Inflammatory macrophage treated with lipopolysaccharide for 4 hours (primary cell): Measurements from ENCODE around the gene ZBTB43.

ENCODE experiments used
- DNase-seq: peaks from one replicate; pipeline ENCODE4 v3.0.0-alpha.2; 2020

Gene ZBTB43

GRCh38 chr9:126832440-126832839 is 27.6 kb downstream of the ZBTB43 start:
- no peak for DNase-seq

GRCh38 chr9:126833020-126833419 is 28.2 kb downstream of the ZBTB43 start:
- DNase-seq: no peak

GRCh38 chr9:126833710-126834345 is 29.0 kb downstream of the ZBTB43 start:
- DNase-seq: no peak

GRCh38 chr9:126834672-126835071 is 29.8 kb downstream of the ZBTB43 start:
- DNase-seq: no peak

DNA sequence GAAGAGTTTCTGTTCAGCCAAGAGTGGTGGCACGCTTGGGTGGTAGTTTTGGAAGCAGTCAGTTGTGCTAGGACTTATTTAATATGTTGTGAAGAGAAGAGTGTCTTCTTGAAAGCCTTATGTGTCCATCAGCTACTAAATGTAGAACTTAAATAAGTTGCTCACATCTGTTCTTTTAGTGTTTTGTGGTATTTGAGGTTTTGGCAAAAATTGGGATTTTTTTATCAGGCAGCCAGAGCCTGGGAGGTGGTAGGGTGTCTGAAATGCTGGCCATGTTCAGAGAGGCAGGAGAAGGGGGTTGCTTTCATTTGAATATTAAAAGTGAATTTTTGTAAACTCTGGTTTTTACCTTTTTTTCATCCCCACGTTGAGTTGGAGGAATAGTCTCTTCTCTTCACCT is 31.4 kb downstream of the ZBTB43 start:
- DNase-seq: no peak

GRCh38 chr9:126838055-126838811 is 33.4 kb downstream of the ZBTB43 start:
- no peak for DNase-seq

- no peak for DNase-seq
Observed at GRCh38 chr9:126838895-126839294, 34.1 kb downstream of the ZBTB43 start.

DNA sequence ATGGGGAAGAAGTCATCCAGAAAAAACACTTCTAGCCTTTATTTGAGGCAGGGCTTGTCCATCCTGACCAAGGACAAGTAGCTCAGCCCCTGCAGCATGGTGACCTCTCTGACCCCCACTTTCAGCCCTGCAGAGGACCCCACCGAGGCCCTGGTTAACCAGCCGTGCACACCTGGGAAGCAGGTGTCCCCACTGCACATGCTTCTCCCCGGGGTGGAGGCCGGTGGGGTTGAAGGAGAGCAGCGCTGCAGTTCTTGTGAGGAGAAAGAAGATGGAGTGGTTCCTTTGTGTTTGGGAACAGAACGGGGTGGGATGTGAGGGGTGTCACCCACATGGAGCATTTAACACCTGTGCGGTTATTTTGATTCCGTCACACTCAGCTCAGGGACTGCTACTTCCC is 34.5 kb downstream of the ZBTB43 start:
- DNase-seq: no peak

DNA sequence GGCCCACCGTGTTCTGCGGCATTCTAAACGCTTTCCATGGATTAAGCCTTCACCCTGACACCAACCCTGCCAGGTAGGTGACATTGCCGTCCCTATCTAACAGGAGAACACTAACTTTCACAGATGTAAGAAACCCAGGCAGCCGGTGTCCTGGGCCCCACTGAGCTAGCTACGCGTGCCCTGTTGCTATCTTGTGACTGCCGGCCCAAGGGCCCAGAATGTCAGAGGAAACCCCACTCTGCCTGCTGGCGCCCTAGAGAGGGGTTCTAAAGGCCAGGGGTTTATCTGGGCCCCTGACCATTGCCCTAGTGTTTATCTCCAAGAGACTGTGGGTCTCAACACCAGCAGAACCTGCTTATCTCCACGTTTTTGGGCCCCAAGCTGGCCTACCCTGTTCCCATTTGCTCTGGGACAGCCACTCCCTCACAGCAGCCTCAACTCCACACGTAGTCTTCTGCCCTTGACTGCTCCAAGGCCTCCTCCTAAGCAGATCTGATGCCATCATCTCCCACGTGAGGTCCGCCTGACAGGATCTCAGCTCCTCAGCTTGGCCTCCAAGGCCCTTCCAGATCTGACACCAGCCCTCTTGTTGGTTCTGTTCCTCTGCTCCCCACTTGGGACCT is 37.5 kb downstream of the ZBTB43 start:
- no peak for DNase-seq

DNA sequence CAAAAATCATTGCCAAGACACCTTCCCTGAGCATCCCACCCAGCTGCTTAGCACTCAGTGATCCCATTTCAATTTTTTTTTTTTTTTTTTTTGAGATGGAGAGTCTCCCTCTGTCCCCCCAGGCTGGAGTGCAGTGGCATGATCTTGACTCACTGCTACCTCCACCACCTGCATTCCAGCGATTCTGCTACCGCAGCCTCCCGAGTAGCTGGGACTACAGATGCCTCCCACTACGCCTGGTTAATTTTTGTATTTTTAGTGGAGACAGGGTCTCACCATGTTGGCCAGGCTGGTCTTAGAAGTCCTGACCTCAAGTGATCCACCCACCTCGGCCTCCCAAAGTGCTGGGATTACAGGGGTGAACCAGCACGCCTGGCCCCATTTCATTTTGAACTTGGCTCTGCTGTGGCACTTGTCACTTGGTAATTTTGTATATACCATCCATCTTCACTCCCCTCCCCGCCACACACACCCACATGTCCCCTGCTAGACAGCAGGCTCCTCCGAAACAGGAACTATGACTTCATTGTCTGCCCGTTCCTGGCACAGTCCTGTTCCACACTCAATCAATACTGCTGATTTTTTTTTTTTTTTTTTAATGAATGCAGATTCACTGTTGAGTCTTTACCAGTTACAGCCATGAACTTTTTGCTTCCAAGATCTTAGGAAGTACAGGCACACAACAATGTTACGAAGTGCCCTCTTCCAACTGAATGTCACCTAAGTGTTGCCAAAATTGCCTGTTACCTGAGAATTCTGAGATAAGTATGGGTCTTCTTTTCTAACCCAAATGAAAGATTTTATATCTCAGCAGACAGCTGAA is 38.3 kb downstream of the ZBTB43 start:
- DNase-seq: peak; percentile 77

DNA sequence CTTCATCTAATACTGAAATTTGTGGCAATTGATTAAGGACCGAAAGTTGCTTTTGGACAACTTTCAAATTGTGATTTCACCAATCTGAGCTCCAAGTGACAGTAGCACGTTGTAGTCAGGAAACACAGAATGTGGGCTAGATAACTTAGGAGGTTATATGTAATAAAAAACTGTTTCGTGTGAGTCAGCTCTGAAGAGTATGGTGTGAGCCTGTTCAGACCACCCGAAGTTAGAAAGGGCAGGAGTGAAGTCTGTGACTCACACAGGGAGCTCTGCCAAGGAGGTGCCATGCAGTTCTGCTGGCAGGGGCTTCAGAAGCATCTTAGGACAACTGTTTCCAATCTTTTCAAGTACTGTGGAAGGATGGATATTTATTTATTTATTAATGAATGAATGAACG is 39.2 kb downstream of the ZBTB43 start:
- DNase-seq: no peak

GRCh38 chr9:126847051-126847450 is 42.2 kb downstream of the ZBTB43 start:
- no peak for DNase-seq

DNA sequence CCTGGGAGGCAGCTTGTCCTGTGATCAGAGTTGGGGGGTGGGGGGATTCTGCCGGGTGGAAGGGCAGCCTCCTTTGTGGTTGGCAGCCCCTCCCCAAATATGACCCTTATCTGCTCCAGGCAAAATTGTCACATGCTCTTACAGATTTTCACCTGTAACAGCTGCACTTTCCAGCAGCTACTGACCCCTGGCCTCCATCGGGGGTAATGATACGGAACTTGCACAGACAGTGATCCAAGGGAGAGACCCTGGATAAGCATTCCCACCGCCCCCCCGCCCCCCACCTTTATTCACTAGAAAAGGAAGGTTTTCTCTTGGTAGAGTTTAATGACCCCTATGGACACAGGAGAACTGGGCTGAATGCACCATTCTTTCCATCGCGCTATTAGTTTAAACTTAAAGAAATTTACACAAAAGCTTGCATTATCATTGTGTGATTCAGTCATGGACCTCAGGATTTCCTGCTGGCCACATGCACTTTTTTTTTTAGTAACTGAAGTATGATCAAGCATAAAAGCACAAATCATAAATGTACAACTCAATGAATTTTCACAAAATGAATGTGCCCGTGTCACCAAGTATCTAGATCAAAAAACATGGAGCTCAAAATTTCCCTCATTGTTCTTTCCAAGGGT is 44.9 kb downstream of the ZBTB43 start:
- no peak for DNase-seq

- no peak for DNase-seq
Observed at GRCh38 chr9:126851286-126851880, 46.5 kb downstream of the ZBTB43 start.

GRCh38 chr9:126852086-126852688 is 47.3 kb downstream of the ZBTB43 start:
- no peak for DNase-seq

- DNase-seq: no peak
Observed at GRCh38 chr9:126853667-126854066, 48.8 kb downstream of the ZBTB43 start.

DNA sequence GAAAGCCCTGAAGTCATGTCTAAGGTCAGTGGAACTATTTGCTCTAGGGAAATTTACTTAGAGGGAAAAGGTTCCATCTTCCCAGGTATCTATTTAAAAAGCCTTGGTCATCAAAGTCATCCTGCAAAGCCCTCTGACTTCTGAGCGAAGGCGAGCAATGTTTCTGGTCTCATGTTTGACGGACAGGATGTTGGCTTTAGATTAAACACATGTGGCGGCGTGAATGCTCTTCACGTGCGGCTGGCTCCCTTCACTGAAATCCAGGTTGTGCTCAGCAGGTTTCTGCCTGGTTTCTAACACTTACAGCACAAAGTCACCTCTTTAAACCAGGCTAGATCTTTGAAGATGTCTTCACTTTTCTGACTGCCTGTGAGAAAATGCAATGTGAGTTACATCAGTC is 49.9 kb downstream of the ZBTB43 start:
- DNase-seq: no peak

DNA sequence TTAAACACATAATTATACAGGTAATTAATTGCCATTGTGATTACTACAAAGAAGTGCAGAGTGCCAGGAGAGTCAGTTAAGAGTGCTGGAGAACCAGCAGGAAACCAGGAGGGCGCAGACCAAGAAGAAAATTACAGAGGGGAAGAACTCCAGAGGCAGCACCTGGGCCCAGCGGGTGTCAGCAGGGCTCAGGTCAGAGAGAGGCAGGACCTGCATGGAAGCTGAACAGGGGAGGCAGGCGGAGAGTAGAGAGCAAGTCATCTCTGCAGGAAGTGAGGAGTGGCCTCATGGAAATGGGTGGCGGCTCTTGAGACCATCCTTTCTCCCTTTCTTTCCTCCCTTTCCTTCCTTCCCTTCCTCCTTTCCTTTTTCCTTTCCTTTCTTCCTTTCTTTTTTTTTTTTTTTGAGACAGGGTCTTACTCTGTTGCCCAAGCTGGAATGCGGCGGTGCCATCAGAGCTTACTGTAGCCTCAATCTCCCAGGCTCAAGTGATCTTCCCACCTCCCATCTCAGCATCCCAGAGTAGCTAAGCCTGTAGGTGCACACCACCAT is 51.6 kb downstream of the ZBTB43 start:
- no peak for DNase-seq

- no peak for DNase-seq
Observed at GRCh38 chr9:126857261-126857960, 52.6 kb downstream of the ZBTB43 start.

DNA sequence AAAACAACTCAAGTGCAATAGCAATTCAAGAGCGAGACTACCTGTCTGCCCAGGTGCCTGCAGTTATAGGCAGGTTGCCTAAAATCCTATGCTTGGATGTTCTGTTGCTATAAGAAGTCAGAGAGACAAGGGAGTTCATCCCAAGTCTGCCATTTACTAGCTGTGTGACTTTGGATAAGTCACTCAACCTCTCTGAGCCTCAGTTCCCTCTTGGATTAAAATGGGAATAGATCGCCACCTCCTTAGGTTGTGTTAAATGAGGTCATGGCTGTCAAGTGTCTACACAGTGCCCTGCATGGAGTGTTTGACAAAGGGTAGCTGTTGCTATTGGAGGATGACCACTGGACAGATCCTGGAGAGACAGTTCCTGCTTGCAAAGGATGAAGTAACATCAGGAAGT is 54.3 kb downstream of the ZBTB43 start:
- peak; percentile 25 for DNase-seq
